ENCODE measurements around the gene TRPM5. TPM values are rescaled to one million over a fixed set of nuclear protein-coding genes. Genes with fewer than 3 reads are reported as not detected.
A peak's percentile ranks its signal among the peaks of the same experiment; 100 is the strongest.

TRPM5 gene
- total and polyA plus RNA-seq, 7 donors = not detected

- 68 to 69% (median 68%) methylated on average over 13 to 15 of the region's 15 CpGs for WGBS, 3 donors
- H3K4me3 ChIP-seq = no peak overlapping the region
- no peaks in the 10 kb centered on the region for H3K4me1 ChIP-seq
- intact Hi-C loops (cut with DNase I) = loop anchor here in 1 of 2 donors (5.0 kb wide), 1 partner anchor 90 kb away; no protein-coding TSS in a partner anchor
- H3K27ac ChIP-seq = no peak overlapping the region
- ATAC-seq = no peak
- TF ChIP-seq CTCF (IDR thresholded peaks at IDR 0.05) = no peak
- H3K9me3 ChIP-seq = no peaks in the 10 kb centered on the region
- peaks cover 0 to 12% (median 3%) of the 10 kb centered on the region in 3 donors for H3K27me3 ChIP-seq (ENCODE audit: insufficient read depth in 3 of 3, low read length in 2 of 3)
- DNase-seq = peak in 1 of 2 donors; percentile 42
- no peaks in the 10 kb centered on the region for H3K36me3 ChIP-seq (ENCODE audit: insufficient read depth in 1 of 2, low read depth in 1 of 2)
Measured at GRCh38 chr11:2432171-2432621, 12.1 kb downstream of the TRPM5 start.

- Histone ChIP-seq H3K27ac (no peak overlapping the region), H3K27me3 (ENCODE audit: insufficient read depth in 3 of 3, low read length in 2 of 3) (peaks cover 0 to 5% (median 3%) of the 10 kb centered on the region in 3 donors), H3K4me3 (no peak overlapping the region), H3K4me1 (no peaks in the 10 kb centered on the region), H3K9me3 (no peaks in the 10 kb centered on the region), H3K36me3 (ENCODE audit: insufficient read depth in 1 of 2, low read depth in 1 of 2) (no peaks in the 10 kb centered on the region)
- 60 to 79% (median 78%) methylated on average over 1 of the region's 1 CpG for WGBS, 3 donors
- no peak for TF ChIP-seq CTCF (IDR thresholded peaks at IDR 0.05)
- intact Hi-C loops (cut with DNase I) = loop anchor here in 1 of 2 donors (5.0 kb wide), 1 partner anchor 91 kb away; no protein-coding TSS in a partner anchor
- ATAC-seq (no peak), DNase-seq (peak in 1 of 2 donors; percentile 8)
Measured at GRCh38 chr11:2431395-2431794, 12.9 kb downstream of the TRPM5 start.

GRCh38 chr11:2428322-2428795 is 16.0 kb downstream of the TRPM5 start:
- Histone ChIP-seq H3K36me3 (ENCODE audit: insufficient read depth in 1 of 2, low read depth in 1 of 2) (no peaks in the 10 kb centered on the region), H3K4me3 (no peak overlapping the region), H3K27ac (no peak overlapping the region), H3K9me3 (no peaks in the 10 kb centered on the region), H3K4me1 (no peaks in the 10 kb centered on the region), H3K27me3 (ENCODE audit: insufficient read depth in 3 of 3, low read length in 2 of 3) (peaks cover 0 to 2% (median 0%) of the 10 kb centered on the region in 3 donors)
- ATAC-seq (peak; percentile 69 to 77 (median 72)), DNase-seq (peak; percentile 66 to 83)
- 51 to 63% (median 55%) methylated on average over 8 of the region's 8 CpGs for WGBS, 3 donors
- TF ChIP-seq CTCF (IDR thresholded peaks at IDR 0.05) = peak; percentile 65
- intact Hi-C loops (cut with DNase I) = loop anchor here (1.0 to 10.0 kb wide), 4 partner anchors 102 to 466 kb away; no protein-coding TSS in a partner anchor

GRCh38 chr11:2427721-2428321 is 16.5 kb downstream of the TRPM5 start:
- Histone ChIP-seq H3K4me1 (no peaks in the 10 kb centered on the region), H3K27ac (no peak overlapping the region), H3K4me3 (no peak overlapping the region), H3K27me3 (ENCODE audit: insufficient read depth in 3 of 3, low read length in 2 of 3) (peaks cover 0 to 2% (median 1%) of the 10 kb centered on the region in 3 donors), H3K9me3 (no peaks in the 10 kb centered on the region), H3K36me3 (ENCODE audit: insufficient read depth in 1 of 2, low read depth in 1 of 2) (no peaks in the 10 kb centered on the region)
- intact Hi-C loops (cut with DNase I) = loop anchor here (1.0 to 10.0 kb wide), 4 partner anchors 103 to 467 kb away; no protein-coding TSS in a partner anchor
- WGBS, 3 donors = 66 to 73% (median 69%) methylated on average over 12 of the region's 12 CpGs
- ATAC-seq (peak in 1 of 4 donors; percentile 8), DNase-seq (no peak)
- no peak for TF ChIP-seq CTCF (IDR thresholded peaks at IDR 0.05)
